ENCODE results near the gene CELSR1.

Gene CELSR1

DNA sequence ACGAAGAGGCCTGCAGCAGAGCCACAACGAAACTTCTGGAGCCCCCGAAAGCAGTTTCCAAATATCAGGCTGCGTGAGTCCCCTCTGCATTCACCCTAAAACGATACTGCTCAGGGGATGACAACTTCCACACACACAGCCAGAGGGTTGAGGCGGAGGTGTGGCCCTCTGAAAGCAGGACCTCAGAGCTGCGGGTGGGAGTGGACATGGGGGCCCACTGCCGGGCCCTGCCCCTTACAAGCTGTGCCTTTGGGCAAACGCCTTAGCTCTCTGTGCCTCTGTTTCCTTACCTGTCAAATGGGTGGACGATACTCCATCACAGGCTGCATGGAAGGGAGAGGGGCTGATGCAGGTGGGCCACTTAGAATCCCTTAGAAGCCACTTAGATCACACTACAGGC lies 148.8 kb downstream of the CELSR1 start:
- DNase-seq (ENCODE audit: extremely low read depth in 1 of 2, low read depth in 1 of 2) = no peak

DNA sequence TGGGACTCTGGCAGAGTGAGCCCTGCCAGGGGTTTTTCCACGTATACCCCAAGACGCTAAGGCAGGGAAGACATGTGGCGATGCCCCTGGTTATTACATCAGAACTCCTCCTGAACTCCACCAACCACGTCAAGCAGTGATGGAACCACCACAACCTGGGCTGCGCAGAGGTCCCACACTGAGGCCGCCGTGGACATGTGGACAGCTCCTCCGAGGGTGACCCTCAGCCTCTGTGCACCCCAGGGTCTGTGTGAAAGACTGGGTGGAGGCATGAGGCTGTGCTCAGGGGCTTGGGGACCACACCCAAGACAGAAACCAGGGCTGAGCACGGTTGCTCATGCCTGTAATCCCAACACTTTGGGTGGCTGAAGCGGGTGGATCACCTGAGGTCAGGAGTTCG lies 149.7 kb downstream of the CELSR1 start:
- DNase-seq (ENCODE audit: extremely low read depth in 1 of 2, low read depth in 1 of 2) = no peak

DNA sequence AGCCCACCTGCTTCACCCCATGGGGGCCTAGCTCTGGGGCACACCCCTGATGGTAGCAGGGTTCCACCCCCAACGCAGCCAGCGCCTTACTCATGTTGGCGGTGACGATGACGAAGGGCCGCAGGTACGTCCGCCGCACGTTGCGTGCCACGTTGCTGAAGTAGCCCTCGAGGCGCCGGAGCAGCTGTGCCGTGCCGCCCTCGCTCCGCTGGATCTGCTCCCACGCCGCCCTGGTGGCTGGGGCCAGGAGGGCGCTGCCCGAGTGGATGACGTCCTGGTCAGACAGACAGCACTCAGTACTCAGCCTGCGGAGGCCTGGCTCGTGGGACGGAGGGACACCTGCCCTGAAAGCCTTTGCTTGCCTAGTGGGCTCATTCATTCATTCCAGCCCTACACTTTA lies 151.1 kb downstream of the CELSR1 start:
- no peak for DNase-seq (ENCODE audit: extremely low read depth in 1 of 2, low read depth in 1 of 2)

DNA sequence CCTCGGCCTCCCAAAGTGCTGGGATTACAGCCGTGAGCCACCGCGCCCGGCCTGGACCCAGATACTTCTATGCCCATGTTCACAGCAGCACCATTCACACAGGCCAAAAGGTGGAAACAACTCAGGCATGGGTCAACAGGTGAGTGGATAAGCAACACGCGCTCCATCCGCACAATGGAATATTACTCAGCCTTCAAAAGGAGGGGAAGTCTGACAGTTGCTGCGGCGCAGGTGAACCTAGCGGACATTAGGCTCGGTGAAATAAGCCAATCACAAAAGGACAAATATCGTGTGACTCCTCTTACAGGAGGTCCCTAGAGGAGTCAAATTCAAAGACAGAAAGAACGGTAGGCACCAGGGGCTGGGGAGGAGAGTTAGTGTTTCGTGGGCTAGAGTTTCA lies 154.9 kb downstream of the CELSR1 start:
- no peak for DNase-seq (ENCODE audit: extremely low read depth in 1 of 2, low read depth in 1 of 2)

DNA sequence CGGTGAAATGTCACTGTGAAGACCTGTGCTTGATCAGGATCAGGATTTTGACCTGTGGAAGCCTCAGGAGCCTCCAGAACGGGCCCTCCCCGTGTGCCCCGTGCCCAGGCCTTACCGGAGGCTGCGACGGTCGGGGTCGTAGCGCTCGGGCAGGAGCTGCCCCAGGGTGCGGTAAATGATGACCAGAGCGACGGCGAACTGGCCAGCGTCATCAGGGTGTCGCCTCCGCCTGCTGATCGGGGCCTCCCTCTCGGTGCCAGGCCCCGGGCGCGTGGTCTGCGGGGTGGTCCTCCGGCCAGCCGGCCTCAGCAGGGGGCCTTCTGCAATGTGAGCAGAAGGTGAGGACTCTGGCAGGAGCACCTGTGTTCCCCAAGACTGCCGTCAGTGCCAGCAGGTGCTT lies 155.7 kb downstream of the CELSR1 start:
- no peak for DNase-seq (ENCODE audit: extremely low read depth in 1 of 2, low read depth in 1 of 2)

DNA sequence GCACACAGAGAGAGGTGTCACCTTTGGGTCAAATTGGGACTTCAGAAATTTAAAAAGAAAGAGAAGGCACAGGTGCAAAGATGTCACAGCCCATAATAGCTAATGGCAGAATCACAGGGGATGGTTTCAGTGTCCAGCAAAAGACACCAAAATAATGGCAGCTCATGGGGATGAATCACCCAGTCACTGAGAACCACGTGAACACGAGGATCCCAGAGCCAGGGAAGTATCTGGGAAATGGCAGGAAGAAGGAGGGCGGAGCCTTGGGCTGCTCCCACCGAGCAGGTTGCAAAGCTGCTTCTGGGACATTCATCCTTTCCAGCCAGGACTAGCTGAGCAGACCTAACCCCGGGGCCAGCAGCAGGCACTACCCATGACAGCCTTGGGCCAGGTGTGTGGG lies 156.3 kb downstream of the CELSR1 start:
- no peak for DNase-seq (ENCODE audit: extremely low read depth in 1 of 2, low read depth in 1 of 2)

DNA sequence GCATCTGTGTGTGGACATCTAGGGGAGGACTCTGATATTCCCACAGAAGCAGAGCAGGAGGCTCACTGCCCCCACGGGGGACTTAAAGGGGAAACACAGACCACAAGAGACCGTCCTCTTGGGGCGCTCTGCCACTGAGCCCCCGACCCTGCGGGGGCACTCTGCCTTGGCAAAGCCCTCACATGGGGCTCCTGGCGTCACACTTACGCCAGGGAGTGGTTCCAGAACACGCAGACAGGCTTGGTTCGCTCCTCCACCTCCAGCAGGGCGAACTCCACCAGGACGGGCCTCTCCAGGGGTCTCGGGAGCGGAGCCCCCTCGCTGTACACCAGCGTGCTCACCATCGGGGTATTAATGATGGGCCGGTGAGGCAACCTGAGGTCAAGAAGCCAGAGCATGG lies 156.8 kb downstream of the CELSR1 start:
- no peak for DNase-seq (ENCODE audit: extremely low read depth in 1 of 2, low read depth in 1 of 2)

DNA sequence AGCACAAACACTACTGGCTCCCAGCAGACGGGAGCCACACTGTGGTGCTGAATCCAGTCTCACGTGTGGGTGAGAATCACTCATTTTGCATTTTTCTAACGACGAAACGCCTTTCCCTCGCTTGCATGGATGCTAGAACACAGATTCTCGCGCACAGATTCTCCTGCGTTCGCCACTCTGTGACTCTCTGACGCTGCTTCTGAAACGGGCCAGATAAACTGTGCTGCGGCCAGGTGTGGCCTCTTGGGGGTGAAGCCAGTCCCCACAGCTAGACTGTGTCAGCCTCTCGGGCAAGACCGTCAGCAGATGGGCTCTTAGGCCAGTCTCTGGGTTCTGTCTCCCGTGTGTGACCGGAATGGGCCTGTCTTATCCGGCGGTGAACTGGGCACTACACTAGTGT lies 157.4 kb downstream of the CELSR1 start:
- DNase-seq (ENCODE audit: extremely low read depth in 1 of 2, low read depth in 1 of 2) = no peak

DNA sequence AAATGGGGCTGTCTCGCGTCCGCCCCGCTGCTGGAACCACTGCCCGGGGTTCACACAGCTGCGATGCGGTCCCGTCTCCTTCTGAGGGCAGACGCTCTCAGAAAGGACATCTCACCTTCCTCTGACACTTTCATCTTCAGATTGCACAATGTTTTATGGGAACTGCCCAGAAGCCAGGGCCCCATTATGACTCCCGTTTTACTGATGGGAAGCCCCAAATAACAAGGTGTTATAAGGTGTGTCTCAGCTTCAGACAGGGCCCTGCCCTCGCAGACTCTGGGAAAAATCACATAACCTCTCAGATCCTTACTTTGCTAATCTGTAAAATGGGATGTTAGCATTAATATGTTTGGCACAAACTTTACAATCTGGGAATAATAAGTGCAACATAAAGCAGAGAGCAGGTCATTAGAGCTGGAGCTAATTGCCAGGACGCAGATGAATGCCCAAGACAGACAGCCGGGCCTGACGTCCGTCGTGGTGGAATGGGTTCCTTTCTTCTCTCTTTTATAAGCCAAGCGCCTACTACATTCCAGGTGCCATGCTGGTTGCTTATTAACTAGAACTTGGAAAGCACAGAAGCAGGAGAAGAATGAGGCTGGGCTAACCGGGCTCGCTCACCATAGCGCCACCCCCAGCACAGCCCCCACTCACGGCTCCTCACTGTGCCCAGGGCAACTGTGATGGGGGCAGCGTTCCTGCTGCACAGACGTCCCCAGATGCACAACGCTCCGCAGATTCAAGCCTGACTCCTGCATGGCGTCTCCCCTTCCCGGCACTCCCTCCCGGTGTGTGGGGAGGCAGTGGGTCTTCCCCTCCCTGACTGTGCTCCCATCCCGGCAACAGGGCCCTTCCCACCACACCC lies 158.1 kb downstream of the CELSR1 start:
- no peak for DNase-seq (ENCODE audit: extremely low read depth in 1 of 2, low read depth in 1 of 2)

DNA sequence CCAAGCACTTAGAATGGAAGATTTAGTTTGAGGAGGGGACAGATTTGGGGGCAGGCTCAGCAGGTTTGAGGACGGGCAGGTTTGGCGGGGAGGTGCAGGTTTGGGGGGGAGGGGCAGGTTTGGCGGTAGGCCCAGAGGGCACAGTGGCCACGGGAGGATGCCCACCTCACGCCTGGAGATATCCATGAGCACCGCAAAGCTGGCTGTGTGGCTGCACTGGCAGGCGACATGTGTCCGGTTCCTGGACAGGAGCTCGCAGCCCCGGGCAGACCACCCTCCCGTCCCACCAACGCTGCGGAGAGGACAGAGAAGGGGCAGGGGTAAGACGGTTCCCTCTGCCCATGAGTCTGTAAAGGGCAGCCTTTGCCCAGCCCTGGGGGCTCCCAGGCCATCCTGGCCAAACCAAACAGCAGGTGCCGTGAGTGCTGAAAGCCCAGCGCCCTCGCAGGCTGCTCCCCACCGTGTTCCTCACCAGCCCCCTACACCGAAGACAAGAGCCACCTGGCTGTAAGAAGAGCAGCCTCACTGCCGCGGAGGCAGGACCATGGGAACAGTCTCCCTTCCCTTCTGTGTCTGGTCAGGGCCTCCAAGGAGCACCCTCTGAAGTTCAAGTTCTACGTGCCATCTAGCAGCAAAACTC lies 158.9 kb downstream of the CELSR1 start:
- no peak for DNase-seq (ENCODE audit: extremely low read depth in 1 of 2, low read depth in 1 of 2)

DNA sequence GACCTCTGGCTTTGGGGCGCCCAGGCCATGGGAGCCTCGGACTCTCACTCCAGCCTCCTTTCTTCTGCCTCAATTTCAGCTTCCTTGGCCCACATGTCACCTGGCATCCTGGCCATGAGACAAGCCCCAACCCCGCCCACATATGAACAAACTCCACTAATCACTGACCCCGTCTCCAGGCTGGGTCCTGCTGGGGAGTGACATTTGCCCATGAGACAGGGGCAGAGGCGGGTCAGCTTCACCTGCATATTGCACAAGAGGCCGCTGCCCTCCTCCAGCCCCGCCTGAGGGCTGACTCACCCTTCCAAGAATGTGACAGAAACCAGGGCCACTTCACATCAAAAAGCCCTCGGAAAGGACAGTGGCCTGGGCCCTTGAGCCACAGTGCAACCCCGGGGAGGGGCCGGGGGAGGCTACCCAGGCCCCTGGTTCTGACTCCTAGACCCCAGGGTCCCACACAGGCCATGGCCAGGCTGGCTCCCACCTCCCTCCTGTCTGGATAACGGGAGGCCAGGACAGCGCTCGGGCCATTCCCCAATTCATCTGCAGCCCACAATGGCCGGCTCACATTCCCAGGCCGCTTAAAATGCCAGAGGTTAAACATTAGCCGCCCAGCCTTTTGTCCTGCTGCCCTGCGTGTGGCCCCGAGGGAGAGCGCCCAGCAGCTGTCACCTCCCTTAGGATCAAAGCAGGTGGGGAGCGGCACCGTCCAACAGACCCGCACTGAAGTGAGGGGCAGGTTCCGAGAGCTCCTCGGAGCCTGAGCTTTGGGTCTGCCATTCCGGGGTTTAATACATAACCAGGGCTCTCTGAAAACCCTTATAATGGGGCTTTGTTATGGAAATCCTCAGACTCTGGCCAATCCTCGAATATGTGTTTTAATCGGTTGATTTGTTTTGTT lies 159.6 kb downstream of the CELSR1 start:
- DNase-seq (ENCODE audit: extremely low read depth in 1 of 2, low read depth in 1 of 2) = no peak

DNA sequence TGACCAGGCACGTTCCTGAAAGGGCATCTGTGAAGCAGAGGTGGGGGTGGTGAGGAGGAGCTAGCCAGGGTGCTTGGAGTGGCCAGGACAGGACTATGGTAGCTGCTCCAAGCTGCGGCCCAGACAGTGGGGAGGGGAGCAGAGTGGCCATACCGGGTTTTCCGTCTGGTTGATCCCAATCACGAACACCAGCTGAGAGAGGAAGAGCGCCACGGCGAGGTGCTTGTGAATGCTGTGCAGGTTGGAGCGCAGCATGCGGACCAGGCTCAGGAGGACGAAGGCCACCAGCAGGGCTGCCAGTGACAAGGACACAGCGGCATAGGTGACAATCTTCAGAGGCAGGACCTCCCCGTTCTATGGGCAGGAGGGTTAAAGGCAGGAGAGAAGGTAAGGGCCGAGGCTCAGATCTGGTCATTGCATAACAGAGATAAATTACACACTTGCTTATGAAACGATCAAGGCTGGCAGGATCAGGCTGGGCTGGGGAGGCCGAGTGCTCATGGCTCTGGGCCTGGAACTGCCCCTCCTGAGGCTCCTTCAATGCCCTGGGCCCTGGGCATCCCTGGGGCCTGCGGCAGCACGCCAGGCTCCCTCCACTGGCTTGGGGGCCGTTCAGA lies 160.4 kb downstream of the CELSR1 start:
- no peak for DNase-seq (ENCODE audit: extremely low read depth in 1 of 2, low read depth in 1 of 2)

DNA sequence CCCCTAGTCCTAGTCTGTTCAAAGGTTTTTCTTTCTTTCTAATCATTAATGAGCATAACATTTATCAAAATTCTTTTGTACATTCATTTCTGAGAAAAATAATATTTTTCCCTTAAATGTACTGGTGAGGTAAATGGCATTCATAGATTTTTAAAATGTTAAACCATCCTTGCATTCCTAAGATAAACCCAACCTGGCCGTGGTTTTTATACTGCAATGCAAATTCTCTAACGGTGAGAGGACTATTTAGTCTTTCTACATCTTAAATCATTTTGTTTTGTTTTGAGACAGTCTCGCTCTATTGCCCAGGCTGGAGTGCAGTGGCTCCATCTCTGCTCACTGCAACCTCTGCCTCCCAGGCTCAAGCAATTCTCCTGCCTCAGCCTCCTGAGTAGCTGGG lies 161.3 kb downstream of the CELSR1 start:
- DNase-seq (ENCODE audit: extremely low read depth in 1 of 2, low read depth in 1 of 2) = no peak

DNA sequence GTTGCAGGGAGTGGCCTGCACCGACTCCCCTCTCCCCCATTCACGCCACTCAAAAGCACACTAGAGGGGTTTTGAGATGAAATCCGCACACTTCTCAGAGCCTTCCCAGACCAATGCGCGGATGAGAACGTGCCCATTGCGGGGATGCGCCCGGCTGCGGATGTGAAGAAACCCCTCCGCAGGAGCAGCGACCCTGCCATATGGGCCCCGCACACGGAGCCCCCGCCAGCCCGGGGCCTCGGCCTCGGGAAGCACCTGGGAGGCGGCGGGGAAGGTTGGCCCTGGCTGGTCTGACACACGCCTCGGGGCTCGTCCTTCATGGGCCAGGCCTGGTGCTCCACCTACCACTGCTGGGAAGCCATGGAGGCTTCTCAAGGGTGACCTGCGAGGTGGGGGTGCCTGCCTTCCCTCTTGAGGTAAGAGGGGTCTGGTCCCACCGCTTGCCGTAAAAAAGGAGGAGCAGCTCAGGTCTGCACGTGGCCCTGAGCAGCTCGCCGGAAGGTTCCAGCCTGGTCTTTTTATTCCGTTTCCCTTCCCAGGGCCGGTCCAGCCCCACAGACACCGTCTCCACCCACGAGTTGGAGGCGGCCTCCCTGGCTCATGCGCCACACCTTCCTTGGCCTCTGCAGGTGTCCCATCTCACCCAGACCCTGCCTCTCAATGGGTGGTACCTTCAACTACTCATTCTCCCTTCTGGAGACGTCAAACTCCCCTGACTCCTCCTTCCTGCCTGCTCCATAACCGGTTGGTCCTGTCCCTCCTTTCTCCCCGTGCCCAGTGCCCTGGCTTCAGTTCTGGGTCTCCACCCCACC lies 162.6 kb downstream of the CELSR1 start:
- no peak for DNase-seq (ENCODE audit: extremely low read depth in 1 of 2, low read depth in 1 of 2)

DNA sequence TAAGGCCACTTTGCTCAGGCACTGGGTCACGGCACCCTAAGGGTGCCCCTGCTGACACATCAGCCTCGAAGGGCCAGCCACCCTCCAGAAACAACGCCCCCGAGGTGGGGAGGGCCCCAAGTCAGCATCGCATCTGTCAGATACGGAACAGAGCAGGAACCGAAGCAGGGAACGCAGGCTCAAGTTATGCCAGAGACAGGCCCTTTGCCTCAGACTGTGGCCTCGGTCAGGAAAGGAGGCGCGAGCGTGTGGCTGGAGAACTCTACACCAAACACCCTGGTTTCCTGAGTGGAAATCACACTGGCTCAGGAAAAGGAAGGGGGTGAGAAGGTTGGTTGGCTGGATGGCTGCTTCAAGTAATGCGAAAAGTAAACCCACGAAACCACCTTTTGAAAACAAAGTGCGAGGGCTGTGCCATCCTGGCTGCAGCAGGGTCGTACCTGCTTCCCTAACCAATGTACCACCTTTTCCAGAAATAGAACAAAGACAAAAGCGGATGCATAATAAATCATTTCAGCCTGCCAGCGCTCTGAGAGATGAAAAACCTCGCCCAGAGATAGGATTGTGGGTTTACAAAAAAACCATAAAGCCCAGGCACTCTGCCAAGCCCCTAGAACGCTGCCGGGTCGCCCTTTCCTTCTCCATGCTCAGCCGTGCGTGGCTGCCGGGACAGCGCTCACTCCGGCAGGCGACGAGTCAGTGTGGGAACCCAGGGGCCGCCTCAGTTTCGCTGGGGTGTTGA lies 163.3 kb downstream of the CELSR1 start:
- peak in 1 of 2 donors; percentile 12 for DNase-seq (ENCODE audit: extremely low read depth in 1 of 2, low read depth in 1 of 2)

DNA sequence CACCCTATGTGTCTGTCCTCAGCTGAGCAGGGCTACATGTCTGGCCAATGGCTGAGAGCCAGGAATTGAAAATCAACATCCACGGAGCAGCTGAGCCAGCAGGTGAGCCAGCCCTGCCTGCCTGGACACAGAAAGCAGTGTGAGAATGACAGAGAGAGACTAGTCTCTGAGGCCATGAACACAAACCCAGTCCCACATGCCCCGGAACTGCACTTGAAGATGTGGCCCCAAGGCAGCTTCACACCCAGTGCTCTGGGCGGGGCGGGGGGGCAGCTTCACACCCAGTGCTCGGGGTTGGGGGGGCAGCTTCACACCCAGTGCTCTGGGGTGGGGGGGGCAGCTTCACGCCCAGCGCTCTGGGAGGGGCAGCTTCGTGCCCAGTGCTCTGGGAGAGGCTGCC lies 164.3 kb downstream of the CELSR1 start:
- no peak for DNase-seq (ENCODE audit: extremely low read depth in 1 of 2, low read depth in 1 of 2)

DNA sequence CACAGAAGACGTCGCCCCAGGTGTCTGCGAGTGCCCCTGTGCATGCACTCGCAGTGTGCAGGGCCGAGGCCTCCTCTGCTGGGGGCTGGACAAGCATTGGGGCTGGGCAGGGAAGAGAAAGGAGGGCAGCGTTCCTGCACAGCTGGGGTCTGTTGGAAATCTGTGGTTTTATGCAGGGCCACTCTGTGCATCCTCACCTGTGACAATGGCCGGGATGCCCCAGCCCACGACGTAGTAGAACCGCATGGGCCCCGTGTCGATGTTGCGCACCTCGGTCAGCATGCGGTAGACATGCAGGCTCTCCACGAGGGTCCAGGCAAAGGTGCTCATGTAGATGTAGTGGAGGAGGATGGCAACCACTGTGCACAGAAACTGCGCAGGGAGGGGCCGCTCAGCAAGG lies 164.7 kb downstream of the CELSR1 start:
- no peak for DNase-seq (ENCODE audit: extremely low read depth in 1 of 2, low read depth in 1 of 2)

DNA sequence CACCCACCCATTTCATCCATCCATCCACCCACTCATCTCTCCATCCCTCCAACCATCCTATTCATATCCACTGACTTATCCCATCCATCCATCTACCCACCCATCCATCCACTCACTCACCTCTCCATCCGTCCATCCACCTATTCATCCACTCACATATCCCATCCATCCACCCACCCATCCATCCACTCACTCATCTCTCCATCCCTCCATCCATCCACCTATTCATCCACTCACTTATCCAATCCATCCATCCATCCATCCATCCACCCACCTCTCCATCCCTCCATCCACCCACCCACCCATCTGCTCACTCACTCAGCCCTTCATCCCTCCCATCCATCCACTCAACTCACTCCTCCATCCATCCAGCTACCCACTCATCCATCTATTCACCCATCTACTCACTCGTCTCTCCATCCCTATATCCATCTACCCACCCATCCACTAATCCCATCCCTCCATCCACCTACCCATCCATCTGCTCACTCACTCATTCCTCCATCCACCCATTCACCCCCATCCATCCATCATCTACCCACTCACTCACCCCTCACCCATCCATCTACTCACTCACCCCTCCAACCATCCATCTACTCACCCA lies 165.7 kb downstream of the CELSR1 start:
- DNase-seq (ENCODE audit: extremely low read depth in 1 of 2, low read depth in 1 of 2) = no peak

All from stimulated activated CD8-positive, alpha-beta memory T cell treated with anti-CD3 and anti-CD28 coated beads, Interleukin-7, amount 100 ng/mL, for 48 hours (primary cell).